Esophagus squamous epithelium (tissue), 5 donors: ENCODE data around the gene LY86. TPM values are rescaled to one million over a fixed set of nuclear protein-coding genes. Genes with fewer than 3 reads are reported as not detected.

Source experiments
- DNase-seq: peaks from one replicate; lab custom pipeline; 2025; lab: John Stamatoyannopoulos, UW
- H3K27ac ChIP-seq, 4 donors: fragments of 200-600 bp; sonication (generic); one replicate each; pipeline ENCODE4 v1.5.1; 2016 to 2019; ENCODE audit warnings: mild to moderate bottlenecking in 1 of 4
- H3K27me3 ChIP-seq, 4 donors: fragments of 200-600 bp; sonication (generic); 1 replicate in 3 of 4; 2 replicates in 1 of 4; pipeline versions ENCODE4 v1.5.1 to v1.6.0; 2017 to 2021; ENCODE audit warnings: antibody characterized with exemption in 1 of 4
- H3K36me3 ChIP-seq, 3 donors: fragments of 200-600 bp; sonication (generic); one replicate each; pipeline ENCODE4 v1.5.1; 2016 to 2019
- H3K4me1 ChIP-seq, 3 donors: fragments of 200-600 bp; sonication (generic); one replicate each; pipeline ENCODE4 v1.5.1; 2017 to 2019
- H3K4me3 ChIP-seq, 4 donors: fragments of 200-600 bp; sonication (generic); 1 replicate in 3 of 4; 2 replicates in 1 of 4; pipeline ENCODE4 v1.5.1; 2016 to 2019; ENCODE audit warnings: mild to moderate bottlenecking in 2 of 4, moderate library complexity in 1 of 4
- H3K9me3 ChIP-seq, 3 donors: fragments of 200-600 bp; sonication (generic); one replicate each; pipeline ENCODE4 v1.5.1; 2016 to 2019
- POLR2A ChIP-seq, 4 donors: fragments of 450-650 bp; IDR thresholded peaks; one replicate each; pipeline ENCODE4 v1.6.1; 2017; ENCODE audit warnings: antibody characterized with exemption in 4 of 4, mild to moderate bottlenecking in 4 of 4, moderate library complexity in 3 of 4
- WGBS, 2 donors: methylation state at CpG; one replicate each; pipeline ENCODE4 v1.1.5; 2018; 5-methylcytosine and 5-hydroxymethylcytosine counted together
- intact Hi-C: fragments of 100-400 bp; cut with DNase I; formaldehyde crosslinking; loops from one replicate; pipeline ENCODE4 v1.15.0; 2022
- total RNA-seq, 4 donors: library from RNA; depleted of rRNA; stranded (reverse); fragments of >200 nt; gene quantifications; one replicate each; pipeline ENCODE4 v1.1.0, GENCODE V29; 2016
- TF ChIP-seq, protein P1 (sequence below), 6 experiments: fragments of 450-650 bp in 4 of 6; fragments of 200-600 bp in 2 of 6; sonication (generic) in 2 of 6; IDR thresholded peaks; one replicate each; pipeline ENCODE4 v1.5.1; 2016 to 2019; ENCODE audit warnings: antibody characterized with exemption in 6 of 6, mild to moderate bottlenecking in 4 of 6, moderate library complexity in 4 of 6
- donor health status: DM: yes; HTN: yes; CAD: no.

Gene LY86
- total RNA-seq, 4 donors from 2014 or later: 2.3 TPM; not detected in 2

DNA sequence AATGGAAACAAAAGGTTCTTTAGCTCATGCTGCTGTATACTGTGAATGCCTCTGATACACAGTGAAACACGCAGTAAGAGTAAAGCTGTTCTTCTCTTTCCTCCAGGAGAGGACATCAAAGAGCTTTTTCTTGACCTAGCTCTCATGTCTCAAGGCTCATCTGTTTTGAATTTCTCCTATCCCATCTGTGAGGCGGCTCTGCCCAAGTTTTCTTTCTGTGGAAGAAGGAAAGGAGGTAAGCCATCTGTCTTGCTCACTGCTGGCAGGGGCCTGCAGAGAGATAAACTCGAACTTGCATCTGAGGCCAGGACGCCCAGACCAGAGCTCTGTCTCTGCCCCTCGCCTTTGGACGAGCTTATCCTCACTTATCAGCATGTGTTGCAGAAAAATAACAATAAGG is 37.7 kb downstream of the LY86 start:
- WGBS, 2 donors: 76 to 81% methylated on average over 5 to 6 of the region's 6 CpGs
- Histone ChIP-seq H3K27me3 (peaks cover 0 to 27% (median 0%) of the 10 kb centered on the region in 4 donors), H3K4me1 (no peaks in the 10 kb centered on the region), H3K4me3 (no peak overlapping the region), H3K36me3 (no peaks in the 10 kb centered on the region), H3K27ac (no peak overlapping the region), H3K9me3 (no peaks in the 10 kb centered on the region)
- TF ChIP-seq, protein P1, sequence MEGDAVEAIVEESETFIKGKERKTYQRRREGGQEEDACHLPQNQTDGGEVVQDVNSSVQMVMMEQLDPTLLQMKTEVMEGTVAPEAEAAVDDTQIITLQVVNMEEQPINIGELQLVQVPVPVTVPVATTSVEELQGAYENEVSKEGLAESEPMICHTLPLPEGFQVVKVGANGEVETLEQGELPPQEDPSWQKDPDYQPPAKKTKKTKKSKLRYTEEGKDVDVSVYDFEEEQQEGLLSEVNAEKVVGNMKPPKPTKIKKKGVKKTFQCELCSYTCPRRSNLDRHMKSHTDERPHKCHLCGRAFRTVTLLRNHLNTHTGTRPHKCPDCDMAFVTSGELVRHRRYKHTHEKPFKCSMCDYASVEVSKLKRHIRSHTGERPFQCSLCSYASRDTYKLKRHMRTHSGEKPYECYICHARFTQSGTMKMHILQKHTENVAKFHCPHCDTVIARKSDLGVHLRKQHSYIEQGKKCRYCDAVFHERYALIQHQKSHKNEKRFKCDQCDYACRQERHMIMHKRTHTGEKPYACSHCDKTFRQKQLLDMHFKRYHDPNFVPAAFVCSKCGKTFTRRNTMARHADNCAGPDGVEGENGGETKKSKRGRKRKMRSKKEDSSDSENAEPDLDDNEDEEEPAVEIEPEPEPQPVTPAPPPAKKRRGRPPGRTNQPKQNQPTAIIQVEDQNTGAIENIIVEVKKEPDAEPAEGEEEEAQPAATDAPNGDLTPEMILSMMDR (IDR thresholded peaks at IDR 0.05): no peak
- no peak for TF ChIP-seq POLR2A (IDR thresholded peaks at IDR 0.05)
- DNase-seq: no peak
- intact Hi-C loops: no loop called here

DNA sequence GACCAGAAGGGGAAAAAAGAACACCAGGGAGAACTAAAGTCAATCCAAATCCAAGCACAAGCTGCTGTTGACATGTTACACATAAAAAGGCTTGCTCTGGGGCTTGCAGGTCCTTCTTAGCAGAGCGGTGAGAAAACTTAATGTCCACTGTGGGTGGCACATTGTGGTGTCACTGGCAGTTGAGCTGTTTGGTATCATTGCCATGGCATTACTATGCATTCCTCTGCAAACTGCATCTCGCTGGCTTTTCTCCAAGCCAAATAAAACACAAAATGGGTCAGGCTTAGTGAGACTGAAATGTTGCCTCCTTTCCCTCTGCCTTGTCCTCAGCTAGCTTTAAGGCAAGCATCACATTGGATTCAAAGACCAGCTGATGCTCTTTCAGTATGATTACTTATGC is 40.9 kb downstream of the LY86 start:
- TF ChIP-seq, protein P1 (IDR thresholded peaks at IDR 0.05): no peak
- no peak for TF ChIP-seq POLR2A (IDR thresholded peaks at IDR 0.05)
- no peaks in the 10 kb centered on the region for H3K9me3 ChIP-seq
- WGBS, 2 donors: 46 to 56% methylated on average over 1 to 2 of the region's 2 CpGs
- peaks cover 0 to 13% (median 0%) of the 10 kb centered on the region in 4 donors for H3K27me3 ChIP-seq
- no peak for DNase-seq
- H3K4me3 ChIP-seq: no peak overlapping the region
- H3K4me1 ChIP-seq: no peaks in the 10 kb centered on the region
- intact Hi-C loops: no loop called here
- H3K36me3 ChIP-seq: no peaks in the 10 kb centered on the region
- H3K27ac ChIP-seq: no peak overlapping the region

DNA sequence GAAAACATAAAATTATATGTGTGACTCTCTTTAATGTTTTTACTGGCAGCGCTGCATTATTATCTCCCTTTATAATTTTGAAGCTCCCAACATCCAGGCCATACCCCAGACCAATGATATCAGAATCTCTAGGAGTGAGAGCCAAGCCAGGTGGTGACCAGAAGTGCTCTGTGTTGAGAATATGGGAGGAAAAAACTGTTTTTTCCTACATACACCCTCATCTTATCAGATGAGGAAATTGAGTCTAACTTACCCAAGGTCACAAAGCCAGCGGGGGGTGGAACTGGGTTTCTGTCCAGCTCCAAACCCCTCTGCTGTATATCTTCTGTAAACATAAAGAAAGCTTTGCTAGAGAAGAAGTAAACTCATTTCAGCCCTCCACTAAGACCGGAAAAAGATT is 42.5 kb downstream of the LY86 start:
- Histone ChIP-seq H3K4me1 (no peaks in the 10 kb centered on the region), H3K4me3 (no peak overlapping the region), H3K27ac (no peak overlapping the region), H3K27me3 (peaks cover 0 to 13% (median 0%) of the 10 kb centered on the region in 4 donors), H3K36me3 (no peaks in the 10 kb centered on the region), H3K9me3 (no peaks in the 10 kb centered on the region)
- no peak for TF ChIP-seq POLR2A (IDR thresholded peaks at IDR 0.05)
- TF ChIP-seq, protein P1 (IDR thresholded peaks at IDR 0.05): no peak
- DNase-seq: no peak
- intact Hi-C loops: no loop called here
- 83 to 87% methylated on average over 3 of the region's 3 CpGs for WGBS, 2 donors

DNA sequence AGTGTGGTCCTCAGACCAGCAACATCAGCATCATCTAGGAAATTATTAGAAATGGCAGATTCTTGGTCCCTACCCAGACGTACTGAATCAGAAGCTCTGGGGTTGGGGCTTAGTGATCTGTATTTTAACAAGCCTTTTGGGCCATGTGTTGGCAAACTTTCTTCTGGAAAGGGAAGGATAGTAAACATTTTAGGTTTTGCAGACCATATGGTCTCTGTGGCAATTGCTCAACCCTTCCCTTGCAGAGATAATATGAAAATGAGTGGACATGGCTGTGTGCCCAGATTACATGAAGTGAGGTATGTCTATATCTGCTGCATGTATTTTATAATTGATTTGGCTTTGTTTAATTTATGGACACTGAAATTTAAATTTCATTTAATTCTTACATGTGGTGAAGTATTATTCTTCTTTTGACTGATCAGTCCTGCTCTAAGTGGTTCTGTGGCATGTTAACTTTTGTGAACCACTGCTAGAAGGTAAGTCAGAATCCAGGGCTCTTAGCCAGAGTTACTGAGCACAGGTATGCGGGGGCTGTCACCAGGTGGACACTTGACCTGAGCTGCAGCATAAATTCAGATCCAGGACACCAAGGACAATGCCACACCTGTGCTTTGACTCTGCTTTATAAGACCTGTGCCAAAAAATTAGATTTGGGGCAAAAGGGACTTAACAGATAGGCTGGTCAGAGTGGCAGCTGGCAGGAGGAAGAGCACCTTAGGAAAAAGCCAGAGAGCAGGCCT is 43.2 kb downstream of the LY86 start:
- 67 to 89% methylated on average over 2 of the region's 2 CpGs for WGBS, 2 donors
- no peak overlapping the region for H3K27ac ChIP-seq
- no peaks in the 10 kb centered on the region for H3K36me3 ChIP-seq
- no peaks in the 10 kb centered on the region for H3K9me3 ChIP-seq
- intact Hi-C loops: no loop called here
- TF ChIP-seq POLR2A (IDR thresholded peaks at IDR 0.05): no peak
- TF ChIP-seq, protein P1 (IDR thresholded peaks at IDR 0.05): no peak
- DNase-seq: no peak
- peaks cover 0 to 13% (median 0%) of the 10 kb centered on the region in 4 donors for H3K27me3 ChIP-seq
- no peaks in the 10 kb centered on the region for H3K4me1 ChIP-seq
- no peak overlapping the region for H3K4me3 ChIP-seq

DNA sequence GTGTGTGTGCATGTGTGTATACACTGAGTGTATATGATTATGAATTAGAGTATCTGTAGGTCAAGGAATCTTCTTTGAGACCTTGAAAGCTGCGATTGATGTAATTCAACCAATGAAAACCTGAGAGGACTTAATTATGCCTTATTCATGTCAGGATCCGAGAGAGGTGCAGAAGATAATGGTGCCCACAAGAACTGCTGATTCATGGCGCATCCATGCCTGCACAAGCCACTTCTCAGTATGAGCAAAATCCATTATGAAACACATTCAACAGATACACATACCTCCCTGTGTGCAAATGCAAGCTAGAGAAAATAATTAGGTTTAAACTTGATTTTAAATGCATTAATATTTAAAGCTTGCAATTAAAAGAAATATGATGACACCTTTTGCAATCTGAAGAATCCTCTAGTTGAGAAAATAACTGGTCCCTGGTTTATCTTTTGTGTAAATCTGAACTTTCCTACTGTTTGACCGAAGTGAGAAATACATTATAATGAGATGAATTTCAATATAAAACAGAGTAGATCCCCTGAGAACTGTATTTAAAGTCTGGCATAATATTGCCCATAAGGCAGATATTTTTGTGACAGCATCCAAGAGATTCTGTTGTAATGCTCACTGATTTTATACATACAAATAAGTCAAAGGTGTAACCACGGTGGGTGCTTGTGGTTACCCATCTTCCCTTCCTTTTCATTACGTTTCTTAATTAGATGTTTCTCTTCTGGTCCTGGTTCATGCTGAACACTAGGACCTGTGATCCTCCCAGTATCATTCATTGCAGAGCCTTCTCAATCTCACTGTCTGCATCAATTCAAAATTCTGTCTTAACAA is 45.6 kb downstream of the LY86 start:
- Histone ChIP-seq H3K36me3 (no peaks in the 10 kb centered on the region), H3K4me1 (no peaks in the 10 kb centered on the region), H3K4me3 (no peak overlapping the region), H3K27me3 (peaks cover 0 to 12% (median 0%) of the 10 kb centered on the region in 4 donors), H3K27ac (no peak overlapping the region), H3K9me3 (no peaks in the 10 kb centered on the region)
- WGBS, 2 donors: 75% methylated on average over 6 of the region's 6 CpGs
- TF ChIP-seq POLR2A (IDR thresholded peaks at IDR 0.05): no peak
- TF ChIP-seq, protein P1 (IDR thresholded peaks at IDR 0.05): no peak
- intact Hi-C loops: no loop called here
- no peak for DNase-seq
